Neuronal stem cell (in vitro differentiated cells): ENCODE data around the gene MCAT.
"Not testable (repeated sequence)": the region's sequence is repeated elsewhere in the genome, so short reads cannot be mapped to it uniquely, and the experiment has no call there.

Experiments
- DNase-seq: peaks from one replicate; pipeline ENCODE4 v3.0.0-alpha.2; 2013; ENCODE audit warnings: low spot score
- H2AFZ ChIP-seq: one replicate; pipeline ENCODE4 v1.6.1; 2013; ENCODE audit warnings: mild to moderate bottlenecking, low read length, inconsistent platforms
- H2AK5ac ChIP-seq: 2 replicates; pipeline ENCODE4 v1.6.1; 2013; ENCODE audit warnings: low read depth, mild to moderate bottlenecking, inconsistent platforms, low read length, moderate library complexity, mixed read lengths
- H2BK120ac ChIP-seq: 2 replicates; pipeline ENCODE4 v1.6.1; 2013; ENCODE audit warnings: low read depth, mild to moderate bottlenecking, inconsistent platforms, low read length, moderate library complexity, mixed read lengths
- H2BK12ac ChIP-seq: one replicate; pipeline ENCODE4 v1.6.1; 2013; ENCODE audit warnings: low read length, inconsistent platforms
- H2BK15ac ChIP-seq: 2 replicates; pipeline ENCODE4 v1.6.1; 2013; ENCODE audit warnings: mild to moderate bottlenecking, low read length, inconsistent platforms, mixed read lengths
- H2BK5ac ChIP-seq: one replicate; pipeline ENCODE4 v1.6.1; 2013; ENCODE audit warnings: inconsistent platforms, mild to moderate bottlenecking, low read length, moderate library complexity
- H3K14ac ChIP-seq: one replicate; pipeline ENCODE4 v1.6.1; 2013; ENCODE audit warnings: low read length, inconsistent platforms
- H3K18ac ChIP-seq: 2 replicates; pipeline ENCODE4 v1.6.1; 2013; ENCODE audit warnings: low read length, inconsistent platforms
- H3K23ac ChIP-seq: 2 replicates; pipeline ENCODE4 v1.6.1; 2013; ENCODE audit warnings: low read depth, mild to moderate bottlenecking, mixed read lengths, low read length, inconsistent platforms; ENCODE audit not compliant: poor library complexity
- H3K27ac ChIP-seq: replicated peaks from 3 replicates; pipeline ENCODE4 v1.5.1; 2013; ENCODE audit warnings: low read length, inconsistent platforms
- H3K27me3 ChIP-seq, 3 experiments: 2 replicates each; pipeline ENCODE4 v1.6.1; 2013; ENCODE audit warnings: low read length in 3 of 3, mild to moderate bottlenecking in 2 of 3, inconsistent platforms in 1 of 3, low read depth in 1 of 3, mixed read lengths in 1 of 3, moderate library complexity in 1 of 3; ENCODE audit not compliant: control insufficient read depth in 3 of 3, insufficient read depth in 3 of 3
- H3K36me3 ChIP-seq, 2 donors: replicated peaks in 1 of 2; 2 replicates each; pipeline ENCODE4 v1.6.1; 2013; ENCODE audit warnings: low read length in 2 of 2; ENCODE audit not compliant: control insufficient read depth in 2 of 2, insufficient read depth in 2 of 2
- H3K4ac ChIP-seq: 2 replicates; pipeline ENCODE4 v1.6.1; 2013; ENCODE audit warnings: inconsistent platforms, mild to moderate bottlenecking, low read length, moderate library complexity
- H3K4me1 ChIP-seq, 2 donors: 1 replicate in 1 of 2; 2 replicates in 1 of 2; pipeline ENCODE4 v1.6.1; 2013; ENCODE audit warnings: low read length in 2 of 2, low read depth in 1 of 2; ENCODE audit not compliant: control insufficient read depth in 2 of 2, insufficient read depth in 1 of 2
- H3K4me2 ChIP-seq: one replicate; pipeline ENCODE4 v1.6.1; 2013; ENCODE audit warnings: mild to moderate bottlenecking, low read length, inconsistent platforms; ENCODE audit not compliant: insufficient read depth, poor library complexity, severe bottlenecking
- H3K4me3 ChIP-seq, 2 donors: 2 replicates each; pipeline ENCODE4 v1.5.1; 2013; ENCODE audit warnings: low read length in 2 of 2, mild to moderate bottlenecking in 2 of 2, inconsistent platforms in 1 of 2, moderate library complexity in 1 of 2
- H3K79me1 ChIP-seq: one replicate; pipeline ENCODE4 v1.6.1; 2013; ENCODE audit warnings: low read depth, mild to moderate bottlenecking, inconsistent platforms, low read length, moderate library complexity
- H3K9ac ChIP-seq: one replicate; pipeline ENCODE4 v1.6.1; 2013; ENCODE audit warnings: mild to moderate bottlenecking, low read depth, low read length, inconsistent platforms; ENCODE audit not compliant: poor library complexity
- H3K9me3 ChIP-seq, 2 donors: replicated peaks in 1 of 2; 2 replicates each; pipeline versions ENCODE3 to v1.6.1; 2013; ENCODE audit warnings: low read length in 2 of 2, mild to moderate bottlenecking in 2 of 2, inconsistent platforms in 1 of 2, low read depth in 1 of 2, mixed read lengths in 1 of 2, moderate library complexity in 1 of 2; ENCODE audit not compliant: control insufficient read depth in 2 of 2, insufficient read depth in 1 of 2
- H4K8ac ChIP-seq: one replicate; pipeline ENCODE4 v1.6.1; 2013; ENCODE audit warnings: low read depth, mild to moderate bottlenecking, inconsistent platforms, low read length, moderate library complexity
- H4K91ac ChIP-seq: one replicate; pipeline ENCODE4 v1.6.1; 2013; ENCODE audit warnings: low read length, low read depth, mild to moderate bottlenecking, inconsistent platforms; ENCODE audit not compliant: poor library complexity
- WGBS, 2 donors: extraction: QIAGEN DNeasy Blood & Tissue Kit; methylation state at CpG; one replicate each; pipeline ENCODE4 v1.1.7; 2013; ENCODE audit warnings: missing lambda C conversion rate in 2 of 2, mixed read lengths in 1 of 2; ENCODE audit not compliant: insufficient read length in 2 of 2, insufficient replicate concordance in 1 of 2; ENCODE audit errors: extremely low coverage in 2 of 2; 5-methylcytosine and 5-hydroxymethylcytosine counted together

MCAT gene

DNA sequence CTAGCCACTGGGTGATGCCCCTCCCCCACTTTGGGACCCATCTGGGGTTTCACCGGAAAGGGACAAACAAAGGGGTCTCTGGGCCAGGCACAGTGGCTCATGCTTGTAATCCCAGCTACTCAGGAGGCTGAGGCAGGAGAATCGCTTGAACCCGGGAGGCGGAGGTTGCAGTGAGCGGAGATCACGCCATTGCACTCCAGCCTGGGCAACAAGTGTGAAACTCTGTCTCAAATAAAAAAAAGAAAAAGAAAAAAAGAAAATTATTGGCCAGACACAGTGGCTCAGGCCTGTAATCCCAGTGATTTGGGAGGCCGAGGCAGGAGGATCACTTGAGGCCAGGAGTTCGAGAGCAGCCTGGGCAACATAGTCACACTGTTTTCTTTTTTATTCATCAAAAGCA is 2.2 kb upstream of the MCAT start:
- not testable (repeated sequence) for H3K9ac ChIP-seq, H3K79me1 ChIP-seq, H3K9me3 ChIP-seq, H2BK15ac ChIP-seq, H2BK120ac ChIP-seq, H2BK12ac ChIP-seq, H3K4me1 ChIP-seq, H3K14ac ChIP-seq, H3K18ac ChIP-seq, H3K4me3 ChIP-seq, H4K8ac ChIP-seq, H3K23ac ChIP-seq, H2AK5ac ChIP-seq, H3K27ac ChIP-seq, H4K91ac ChIP-seq, DNase-seq, H2BK5ac ChIP-seq, H3K4ac ChIP-seq, H3K4me2 ChIP-seq
- H3K36me3 ChIP-seq = peaks cover 8 to 14% of the 10 kb centered on the region in 2 donors
- peaks cover 0 to 13% (median 0%) of the 10 kb centered on the region in 3 experiments for H3K27me3 ChIP-seq
- peak overlapping the region; percentile 67 for H2AFZ ChIP-seq
- no CpG with 5 or more reads among the region's 8 CpGs for WGBS, 2 donors

DNA sequence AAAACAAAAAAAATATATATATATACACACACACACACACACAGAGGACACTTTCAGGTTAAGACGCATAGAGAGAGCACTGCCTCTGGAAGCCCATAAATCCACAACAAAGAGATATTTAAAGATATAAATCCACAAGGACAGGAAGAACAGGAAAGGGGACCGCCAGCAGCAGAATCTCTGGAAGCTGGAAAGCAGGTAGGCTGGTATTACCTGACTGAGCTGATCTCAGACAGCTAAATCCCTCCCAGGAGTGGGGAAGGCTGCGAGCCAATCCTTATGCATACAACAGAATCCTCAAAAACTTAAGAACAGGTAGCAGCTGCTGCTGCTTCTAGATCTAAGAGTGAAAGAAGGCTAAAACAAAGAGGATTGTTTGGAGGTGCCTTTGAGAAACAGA is 1.8 kb upstream of the MCAT start:
- DNase-seq = no peak
- Histone ChIP-seq H3K23ac (no peak overlapping the region), H2BK15ac (no peak overlapping the region), H2AK5ac (no peak overlapping the region), H4K91ac (no peak overlapping the region), H4K8ac (no peak overlapping the region), H3K4ac (no peak overlapping the region), H2BK5ac (no peak overlapping the region), H3K27me3 (peaks cover 0 to 13% (median 0%) of the 10 kb centered on the region in 3 experiments), H3K79me1 (peaks cover 8% of the 10 kb centered on the region), H2BK120ac (no peak overlapping the region), H3K4me2 (no peak overlapping the region), H3K18ac (no peak overlapping the region), H3K36me3 (peaks cover 12 to 18% of the 10 kb centered on the region in 2 donors), H3K4me1 (peaks cover 0 to 3% of the 10 kb centered on the region in 2 donors), H3K27ac (no peak overlapping the region), H3K4me3 (no peak overlapping the region), H3K14ac (no peak overlapping the region), H3K9me3 (no peaks in the 10 kb centered on the region), H2BK12ac (no peak overlapping the region), H3K9ac (no peak overlapping the region), H2AFZ (peak overlapping the region; percentile 67)
- WGBS, 2 donors = no CpG with 5 or more reads among the region's 3 CpGs

DNA sequence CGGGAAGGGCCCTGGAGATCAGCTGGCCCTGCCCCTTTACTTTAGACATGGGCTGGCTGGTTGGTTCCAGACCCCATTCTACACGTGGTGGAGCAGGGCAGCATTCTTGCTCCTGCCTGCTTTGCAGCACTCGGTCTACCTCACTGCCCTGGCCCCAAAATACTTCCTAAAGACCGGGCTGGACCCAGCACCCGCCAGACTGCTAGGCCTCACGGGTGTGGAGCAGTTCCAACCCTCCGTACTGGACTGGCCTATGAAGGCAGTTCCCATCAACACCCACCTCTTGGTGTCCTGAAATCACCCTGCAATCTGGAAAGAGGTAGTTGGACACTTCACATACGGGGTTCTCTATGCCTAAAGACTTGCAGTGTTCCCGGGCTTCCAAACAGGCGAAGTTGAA is 6.4 kb downstream of the MCAT start:
- Histone ChIP-seq H2BK5ac (no peak overlapping the region), H3K27ac (no peak overlapping the region), H3K9ac (no peak overlapping the region)

DNA sequence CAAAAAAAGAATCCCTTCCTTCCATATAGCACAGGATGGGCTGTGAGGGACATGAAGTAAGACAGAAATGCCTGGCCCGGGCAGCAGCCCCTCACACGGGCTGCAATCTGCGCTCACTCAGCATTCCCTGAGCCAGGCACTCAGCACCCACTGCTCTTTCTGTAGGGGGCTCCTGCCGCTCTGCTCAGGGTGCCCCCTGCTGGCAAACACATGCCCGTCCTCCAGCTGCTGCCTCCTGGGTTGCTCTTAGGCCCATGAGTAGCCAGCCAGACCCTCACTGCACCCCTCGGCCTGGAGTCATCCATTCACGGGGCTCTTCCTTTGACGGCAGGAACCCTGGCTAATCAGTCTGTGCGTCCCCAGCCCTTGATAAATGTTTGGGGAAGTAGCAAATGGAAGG is 6.9 kb downstream of the MCAT start:
- Histone ChIP-seq H3K4me2 (no peak overlapping the region), H3K18ac (no peak overlapping the region), H3K23ac (no peak overlapping the region), H3K4me1 (no peaks in the 10 kb centered on the region), H2AFZ (no peak overlapping the region), H3K9ac (no peak overlapping the region), H2BK12ac (no peak overlapping the region), H3K14ac (no peak overlapping the region), H3K4me3 (no peak overlapping the region), H3K9me3 (no peaks in the 10 kb centered on the region), H3K27me3 (peaks cover 0 to 2% (median 0%) of the 10 kb centered on the region in 3 experiments), H2AK5ac (no peak overlapping the region), H4K91ac (no peak overlapping the region), H3K4ac (no peak overlapping the region), H4K8ac (no peak overlapping the region), H2BK5ac (no peak overlapping the region), H3K36me3 (peaks cover 57 to 96% of the 10 kb centered on the region in 2 donors), H3K27ac (no peak overlapping the region), H2BK120ac (no peak overlapping the region), H3K79me1 (peaks cover 7% of the 10 kb centered on the region), H2BK15ac (no peak overlapping the region)
- no peak for DNase-seq
- no CpG with 5 or more reads among the region's 9 CpGs for WGBS, 2 donors

More for the DNA sequence above, 6.4 kb downstream of the MCAT start:
- peaks cover 8% of the 10 kb centered on the region for H3K79me1 ChIP-seq
- H2BK12ac ChIP-seq = no peak overlapping the region
- H3K4ac ChIP-seq = no peak overlapping the region
- H3K18ac ChIP-seq = no peak overlapping the region
- no peak overlapping the region for H4K91ac ChIP-seq
- no CpG with 5 or more reads among the region's 10 CpGs for WGBS, 2 donors
- H3K36me3 ChIP-seq = peaks cover 55 to 93% of the 10 kb centered on the region in 2 donors
- no peaks in the 10 kb centered on the region for H3K9me3 ChIP-seq
- H3K14ac ChIP-seq = no peak overlapping the region
- H2AK5ac ChIP-seq = no peak overlapping the region
- H4K8ac ChIP-seq = no peak overlapping the region
- H3K4me2 ChIP-seq = no peak overlapping the region
- H3K4me3 ChIP-seq = no peak overlapping the region
- no peak overlapping the region for H2AFZ ChIP-seq
- H3K27me3 ChIP-seq = peaks cover 0 to 2% (median 0%) of the 10 kb centered on the region in 3 experiments
- H3K4me1 ChIP-seq = no peaks in the 10 kb centered on the region
- no peak for DNase-seq
- H2BK120ac ChIP-seq = no peak overlapping the region
- no peak overlapping the region for H2BK15ac ChIP-seq
- no peak overlapping the region for H3K23ac ChIP-seq
